Adrenal gland (tissue), 12 donors: ENCODE data around the gene RBM5. TPM values are rescaled to one million over a fixed set of nuclear protein-coding genes. Genes with fewer than 3 reads are reported as not detected.

ENCODE experiments used
- DNase-seq, 7 donors: peaks; one replicate each; pipeline ENCODE4 v3.0.0-alpha.2; 2019 to 2020
- H3K27ac ChIP-seq, 5 donors: fragments of 200-600 bp; sonication (generic) in 4 of 5; 1 replicate in 3 of 5; 2 replicates in 2 of 5; pipeline versions ENCODE4 v1.5.1 to v1.8.0; 2016 to 2020; ENCODE audit warnings: mild to moderate bottlenecking in 1 of 5
- H3K27me3 ChIP-seq: fragments of 200-600 bp; 2 replicates; pipeline ENCODE4 v1.8.0; 2021
- H3K36me3 ChIP-seq, 2 donors: fragments of 200-600 bp; replicated peaks in 1 of 2; 1 replicate in 1 of 2; 2 replicates in 1 of 2; pipeline versions ENCODE4 v1.5.1 to v1.8.0; 2018 to 2022
- H3K4me1 ChIP-seq, 2 donors: fragments of 200-600 bp; replicated peaks in 1 of 2; 1 replicate in 1 of 2; 2 replicates in 1 of 2; pipeline versions ENCODE4 v1.5.1 to v1.8.0; 2018 to 2021
- H3K4me3 ChIP-seq, 4 donors: fragments of 200-600 bp; sonication (generic) in 3 of 4; one replicate each; pipeline ENCODE4 v1.5.1; 2016 to 2018
- H3K9me3 ChIP-seq, 3 donors: fragments of 200-600 bp; sonication (generic) in 1 of 3; replicated peaks in 1 of 3; 1 replicate in 2 of 3; 2 replicates in 1 of 3; pipeline versions ENCODE4 v1.5.1 to v1.8.0; 2016 to 2021
- CTCF ChIP-seq, 6 experiments: fragments of 450-650 bp in 4 of 6; fragments of 200-600 bp in 2 of 6; sonication (generic) in 1 of 6; IDR thresholded peaks; 1 replicate in 5 of 6; 2 replicates in 1 of 6; pipeline versions ENCODE4 v1.5.1 to v1.8.0; 2016 to 2021; ENCODE audit warnings: antibody characterized with exemption in 6 of 6, mild to moderate bottlenecking in 2 of 6, moderate library complexity in 1 of 6
- POLR2A ChIP-seq, 2 donors: fragments of 450-650 bp; IDR thresholded peaks; one replicate each; pipeline ENCODE4 v1.6.1; 2017; ENCODE audit warnings: antibody characterized with exemption in 2 of 2, mild to moderate bottlenecking in 2 of 2, moderate library complexity in 1 of 2
- WGBS, 4 donors: extraction: QIAGEN DNeasy Blood & Tissue Kit in 2 of 4; methylation state at CpG; one replicate each; pipeline versions ENCODE4 v1.1.5 to v1.1.7; 2013 to 2017; 5-methylcytosine and 5-hydroxymethylcytosine counted together
- intact Hi-C, 2 donors: fragments of 100-400 bp; cut with DNase I; formaldehyde crosslinking; loops; one replicate each; pipeline versions ENCODE4 v1.14.1 to v1.15.0; 2022 to 2023
- polyA plus RNA-seq, 3 donors: library from polyadenylated mRNA; stranded (reverse); fragments of 200-250 nt in 2 of 3; fragments of 350-450 nt in 1 of 3; fragmentation: Illumina TruSeq in 1 of 3; extraction: RNeasy Lipid Tissue Mini Kit (QIAGEN cat#74804) in 1 of 3; gene quantifications; one replicate each; pipeline ENCODE4 v1.2.3, GENCODE V29; 2013 to 2014
- total RNA-seq, 9 donors: library from RNA; depleted of rRNA in 4 of 9; stranded (reverse); fragments of >200 nt in 4 of 9; fragments of 120-200 nt in 1 of 9; fragmentation: NEBNext Ultra II Directional in 1 of 9; extraction: Animal tissue kit (Norgen Biotek cat#: 25700) in 1 of 9; gene quantifications; one replicate each; pipeline versions ENCODE4 v1.1.0 to v1.2.4, GENCODE V29; 2013 to 2023
- donor health status: healthy with polysubstance abuse.
- donor health status: Bipolar disorder and iron deficiency.
- donor health status: DM: yes; HTN: yes; CAD: no.
- donor health status: DM: no; HTN: no; CAD: no.
- donor health status: DM: no; HTN: no; CAD: no.
- donor health status: DM: yes; HTN: yes; CAD: no.

The RBM5 gene
- total and polyA plus RNA-seq, 12 donors = 51.9 to 224 (median 115) TPM

GRCh38 chr3:50122661-50123391, 34.1 kb downstream of the RBM5 start:
- peak in 1 of 7 donors; percentile 11 for DNase-seq
- Histone ChIP-seq H3K4me3 (no peak overlapping the region), H3K27me3 (no peaks in the 10 kb centered on the region), H3K27ac (no peak overlapping the region), H3K4me1 (no peaks in the 10 kb centered on the region), H3K36me3 (peaks cover 0 to 29% of the 10 kb centered on the region in 2 donors), H3K9me3 (no peaks in the 10 kb centered on the region)
- 69 to 80% (median 73%) methylated on average over 14 of the region's 14 CpGs for WGBS, 4 donors
- intact Hi-C loops = loop anchor here (2.0 to 10.0 kb wide), 4 partner anchors 68 to 162 kb away; partner anchors contain the start of genes GNAT1 (in 1 of the 2) and LSMEM2 (in 1 of the 2)
- no peak for TF ChIP-seq CTCF (IDR thresholded peaks at IDR 0.05)

GRCh38 chr3:50123394-50124051, 34.8 kb downstream of the RBM5 start:
- intact Hi-C loops = loop anchor here (2.0 to 10.0 kb wide), 4 partner anchors 67 to 161 kb away; partner anchors contain the start of genes GNAT1 (in 1 of the 2) and LSMEM2 (in 1 of the 2)
- Histone ChIP-seq H3K9me3 (no peaks in the 10 kb centered on the region), H3K4me1 (no peaks in the 10 kb centered on the region), H3K4me3 (no peak overlapping the region), H3K27me3 (no peaks in the 10 kb centered on the region), H3K36me3 (peaks cover 0 to 22% of the 10 kb centered on the region in 2 donors), H3K27ac (no peak overlapping the region)
- DNase-seq = peak in 1 of 7 donors; percentile 3
- 71 to 90% (median 76%) methylated on average over 2 to 4 of the region's 4 CpGs for WGBS, 4 donors
- TF ChIP-seq POLR2A (IDR thresholded peaks at IDR 0.05) (no peak), CTCF (IDR thresholded peaks at IDR 0.05) (no peak)

GRCh38 chr3:50124052-50124799, 35.5 kb downstream of the RBM5 start:
- Histone ChIP-seq H3K4me1 (no peaks in the 10 kb centered on the region), H3K36me3 (peaks cover 0 to 15% of the 10 kb centered on the region in 2 donors), H3K27me3 (no peaks in the 10 kb centered on the region), H3K27ac (no peak overlapping the region), H3K9me3 (no peaks in the 10 kb centered on the region), H3K4me3 (no peak overlapping the region)
- DNase-seq = peak in 1 of 7 donors; percentile 5
- TF ChIP-seq CTCF (IDR thresholded peaks at IDR 0.05) = no peak
- no peak for TF ChIP-seq POLR2A (IDR thresholded peaks at IDR 0.05)
- intact Hi-C loops = loop anchor here (10.0 kb wide), 2 partner anchors 151 to 161 kb away; partner anchors contain the start of gene LSMEM2 (in 1 of the 2)
- 20 to 38% (median 25%) methylated on average over 5 to 15 of the region's 15 CpGs for WGBS, 4 donors

GRCh38 chr3:50124800-50125178, 36.1 kb downstream of the RBM5 start:
- Histone ChIP-seq H3K9me3 (no peaks in the 10 kb centered on the region), H3K4me1 (no peaks in the 10 kb centered on the region), H3K27me3 (no peaks in the 10 kb centered on the region), H3K36me3 (peaks cover 0 to 11% of the 10 kb centered on the region in 2 donors), H3K27ac (no peak overlapping the region), H3K4me3 (no peak overlapping the region)
- DNase-seq = no peak
- intact Hi-C loops = loop anchor here (10.0 kb wide), 2 partner anchors 150 to 160 kb away; partner anchors contain the start of gene LSMEM2 (in 1 of the 2)
- 19 to 36% (median 33%) methylated on average over 7 to 12 of the region's 12 CpGs for WGBS, 4 donors
- TF ChIP-seq CTCF (IDR thresholded peaks at IDR 0.05) (no peak), POLR2A (IDR thresholded peaks at IDR 0.05) (no peak)
